HG03469 (cell line): ENCODE results near the gene GPX3.

Experiments used
- ATAC-seq: cut with Tn5 transposase; IDR thresholded peaks from one replicate; pipeline ENCODE4 v1.9.1; 2021; ENCODE audit warnings: mild to moderate bottlenecking, moderate library complexity, moderate number of reproducible peaks; ENCODE audit not compliant: unreplicated experiment

The GPX3 gene

GRCh38 chr5:151012862-151013261 is 7.5 kb upstream of the GPX3 start:
- no peak for ATAC-seq

DNA sequence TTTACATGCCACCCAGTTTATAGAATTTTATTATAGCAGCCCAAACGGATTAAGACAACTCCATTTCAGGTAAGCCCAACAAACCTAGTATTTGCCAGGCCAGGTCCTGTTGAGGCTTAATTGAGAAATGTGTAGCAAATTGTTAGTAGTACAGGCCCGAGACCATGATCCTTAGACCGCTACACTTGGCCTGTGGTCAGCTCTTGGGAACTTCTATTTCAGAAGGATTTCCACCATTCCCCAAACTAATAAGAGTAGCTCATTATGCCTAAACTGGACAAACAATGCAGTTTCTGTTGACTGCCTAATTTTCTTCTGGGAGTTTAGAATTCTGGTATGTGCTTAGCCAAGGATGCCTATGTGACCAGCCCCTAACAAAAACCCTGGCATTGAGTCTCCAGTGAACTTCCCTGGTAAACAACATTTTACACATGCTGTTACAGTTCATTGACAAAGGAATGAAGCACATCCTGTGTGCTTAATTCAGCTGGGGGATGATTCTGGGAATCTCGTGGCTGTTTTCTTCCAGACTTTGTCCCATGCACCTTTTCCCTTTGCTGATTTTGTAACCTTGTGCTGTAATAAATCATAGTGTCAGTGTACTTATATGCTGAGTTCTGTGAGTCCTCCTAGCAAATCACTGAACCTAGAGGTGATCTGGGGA is 5.6 kb upstream of the GPX3 start:
- ATAC-seq = no peak

DNA sequence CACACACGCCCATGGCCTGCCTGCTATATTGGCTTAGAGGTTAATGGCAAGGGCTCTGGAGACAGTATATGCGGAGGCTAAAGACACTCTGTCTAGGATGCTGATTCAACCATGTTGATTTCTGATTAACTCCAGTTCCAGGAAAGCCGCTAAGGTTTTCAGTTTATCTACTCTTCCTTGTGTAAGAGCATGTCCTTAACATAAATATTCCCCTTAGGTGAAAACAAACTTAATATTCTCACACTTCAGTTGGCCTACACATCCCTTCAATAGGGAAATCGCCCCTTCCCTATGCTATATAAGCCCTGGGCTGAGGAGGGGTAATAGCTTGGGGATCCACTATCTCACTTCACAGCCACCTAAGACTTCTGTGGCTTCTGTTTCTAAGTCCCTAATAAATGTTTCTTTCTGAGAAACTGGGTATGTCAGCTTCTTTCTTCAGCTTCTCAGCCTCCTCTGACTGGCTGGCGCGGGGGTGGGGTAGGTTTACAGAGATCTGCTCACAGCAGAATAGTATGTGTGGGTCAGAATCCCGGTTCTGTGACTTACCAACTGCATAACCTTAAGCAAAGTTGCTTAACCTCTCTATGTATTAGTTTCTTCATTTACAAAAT is 4.3 kb upstream of the GPX3 start:
- ATAC-seq = no peak

DNA sequence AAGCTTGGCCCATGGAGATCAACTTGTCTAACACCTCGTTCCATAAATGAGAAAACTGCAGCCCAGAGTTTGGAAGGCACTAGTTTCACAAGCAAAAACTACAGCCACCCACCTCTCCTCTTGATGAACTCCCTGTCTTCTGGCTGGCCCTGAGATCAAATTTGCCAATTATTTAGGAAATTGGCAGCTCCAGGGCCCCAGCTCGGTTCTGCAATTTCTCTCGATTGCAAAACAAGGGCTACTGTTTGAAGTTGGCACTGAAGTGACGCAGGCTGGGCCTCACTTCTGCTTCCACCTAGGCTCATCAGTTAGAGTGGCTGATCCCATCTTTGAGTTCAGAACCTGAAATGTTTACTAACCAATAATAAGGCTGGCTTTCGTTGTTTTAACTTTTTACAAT is 3.7 kb upstream of the GPX3 start:
- no peak for ATAC-seq

DNA sequence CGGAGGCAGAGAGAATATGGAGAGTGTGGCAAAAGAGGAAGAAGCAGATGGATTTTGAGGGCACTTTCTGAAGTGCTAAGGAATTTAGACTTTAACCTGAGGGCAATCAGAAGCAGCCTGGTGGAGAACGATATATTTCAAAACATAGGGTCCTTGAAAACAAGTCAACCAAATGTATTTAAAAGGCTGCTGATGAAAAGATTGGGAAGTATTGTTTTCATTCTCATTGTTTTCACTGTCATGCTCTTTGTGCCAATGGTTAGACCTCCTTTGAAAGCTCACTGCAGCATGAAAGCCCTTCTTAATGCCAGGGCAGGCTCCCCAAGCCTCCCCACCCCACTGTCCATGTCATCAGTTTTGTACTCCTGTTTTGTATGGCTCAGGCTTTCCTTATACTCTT is 2.5 kb upstream of the GPX3 start:
- ATAC-seq = no peak

- ATAC-seq = no peak
These were observed 1.5 kb upstream of the GPX3 start for GRCh38 chr5:151018846-151019245.

DNA sequence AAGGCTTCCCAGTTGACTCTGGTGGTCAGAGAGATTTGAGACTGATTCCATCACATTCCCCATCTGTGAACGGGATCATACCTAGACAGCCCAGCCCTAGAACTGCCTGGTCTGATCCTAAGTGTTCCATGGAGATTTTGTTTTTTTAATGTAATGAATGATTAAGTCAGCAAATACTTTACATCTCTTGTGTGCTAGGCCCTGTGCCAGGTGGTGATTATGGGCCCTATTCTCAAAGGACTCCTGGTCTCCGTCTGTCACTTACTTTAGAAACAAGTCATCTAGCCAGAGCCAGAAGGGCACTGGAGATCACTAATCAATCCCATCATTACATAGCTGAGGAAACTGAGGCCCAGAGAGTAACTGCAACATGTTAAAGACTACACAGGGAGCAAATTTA is 1.1 kb upstream of the GPX3 start:
- ATAC-seq = no peak

DNA sequence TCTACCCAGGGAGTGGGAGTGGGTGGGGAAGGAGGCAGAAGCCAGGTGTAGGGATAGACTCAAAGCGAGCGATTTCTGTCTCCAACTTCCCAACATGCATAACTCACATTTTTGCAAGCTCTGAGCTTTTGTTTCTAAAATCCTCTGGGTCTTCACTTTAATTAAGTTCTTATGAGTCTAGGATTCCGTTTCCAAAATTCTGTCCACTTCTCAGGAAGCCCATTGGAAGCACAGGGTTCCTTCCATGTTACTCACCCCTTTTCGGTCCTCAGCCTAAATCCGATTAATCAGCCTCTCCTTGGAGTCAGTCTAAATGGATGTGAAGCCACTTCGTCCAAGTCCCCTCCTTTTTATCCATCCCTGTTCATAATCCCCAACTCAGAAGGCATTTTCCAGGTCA is 1.4 kb downstream of the GPX3 start:
- ATAC-seq = no peak

DNA sequence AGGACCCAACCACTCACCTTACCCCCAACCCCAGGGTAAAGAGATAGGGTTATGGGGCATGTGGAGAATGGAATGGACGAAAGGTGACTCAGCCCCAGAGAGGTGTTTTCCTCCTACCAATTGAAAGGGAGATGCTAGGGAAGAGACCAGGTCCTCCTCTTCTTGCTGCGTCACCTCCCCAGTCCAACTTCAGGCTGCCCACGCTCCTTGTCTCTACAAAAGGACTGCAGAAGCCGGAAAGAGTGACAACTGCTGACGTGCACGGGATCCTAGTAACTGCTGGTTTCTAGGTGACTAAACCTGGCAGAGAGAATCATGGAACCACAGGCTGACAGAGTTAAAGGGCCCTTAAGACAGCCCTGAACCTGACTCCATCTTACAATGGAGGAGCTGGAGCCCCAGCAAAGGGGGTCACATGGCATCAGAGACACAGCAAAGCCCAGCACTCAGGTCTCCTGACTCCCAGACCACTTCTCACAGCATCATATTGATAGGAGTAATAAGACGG is 2.2 kb downstream of the GPX3 start:
- ATAC-seq = no peak

- ATAC-seq = no peak
These were observed 2.7 kb downstream of the GPX3 start for GRCh38 chr5:151023047-151023615.

- ATAC-seq = no peak
These were observed 3.3 kb downstream of the GPX3 start for GRCh38 chr5:151023651-151024050.

DNA sequence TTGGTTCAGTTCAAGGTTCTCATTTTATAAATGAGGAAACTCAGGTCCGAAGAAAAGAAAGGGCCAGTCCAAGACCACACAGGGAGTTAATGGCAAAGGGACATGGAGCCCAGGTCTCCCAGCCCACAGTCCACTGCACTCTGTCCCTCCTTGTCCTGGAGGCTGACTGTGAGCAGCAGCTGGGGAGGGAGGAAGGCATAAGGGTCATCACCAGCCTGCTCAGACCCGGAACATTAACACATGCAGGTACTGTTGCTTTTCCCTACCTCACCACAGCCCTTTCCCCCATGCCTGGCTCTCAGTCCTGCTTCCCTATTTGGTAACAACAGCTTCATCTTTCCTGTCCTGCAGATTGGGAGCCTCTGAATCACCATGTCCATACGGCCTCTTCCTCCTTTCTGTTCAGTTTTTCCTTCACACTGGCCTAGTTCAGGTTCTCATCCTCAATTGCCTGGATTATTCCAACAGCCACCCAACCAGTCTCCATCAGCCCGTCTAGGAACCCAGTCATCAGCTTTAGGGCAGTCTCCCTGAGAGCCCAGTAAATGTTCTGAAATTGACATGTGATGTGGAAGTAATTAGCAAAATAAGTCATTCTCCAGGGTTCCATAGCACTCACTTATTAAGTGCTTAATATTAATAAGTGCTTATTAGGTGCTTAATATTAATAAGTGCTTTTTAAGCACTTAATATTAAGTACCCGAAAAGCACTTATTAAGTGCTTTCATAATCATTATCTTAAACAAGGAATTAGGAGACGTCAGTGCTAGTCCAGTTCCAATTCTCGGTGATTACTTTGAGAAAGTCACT is 4.3 kb downstream of the GPX3 start:
- no peak for ATAC-seq

DNA sequence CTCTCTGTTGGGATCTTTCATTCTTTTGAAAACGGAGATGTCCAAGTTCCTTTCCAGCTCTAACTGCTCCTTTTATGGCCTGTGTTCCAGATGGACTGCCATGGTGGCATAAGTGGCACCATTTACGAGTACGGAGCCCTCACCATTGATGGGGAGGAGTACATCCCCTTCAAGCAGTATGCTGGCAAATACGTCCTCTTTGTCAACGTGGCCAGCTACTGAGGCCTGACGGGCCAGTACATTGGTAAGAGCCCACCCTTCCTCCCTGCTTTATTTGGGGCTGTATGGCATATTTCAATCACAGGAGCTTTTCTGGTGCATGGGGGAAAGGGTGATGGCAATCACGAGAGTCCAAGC is 4.8 kb downstream of the GPX3 start:
- no peak for ATAC-seq

GRCh38 chr5:151026088-151026487 is 5.7 kb downstream of the GPX3 start:
- no peak for ATAC-seq

- no peak for ATAC-seq
These were observed 6.3 kb downstream of the GPX3 start for GRCh38 chr5:151026679-151027078.

DNA sequence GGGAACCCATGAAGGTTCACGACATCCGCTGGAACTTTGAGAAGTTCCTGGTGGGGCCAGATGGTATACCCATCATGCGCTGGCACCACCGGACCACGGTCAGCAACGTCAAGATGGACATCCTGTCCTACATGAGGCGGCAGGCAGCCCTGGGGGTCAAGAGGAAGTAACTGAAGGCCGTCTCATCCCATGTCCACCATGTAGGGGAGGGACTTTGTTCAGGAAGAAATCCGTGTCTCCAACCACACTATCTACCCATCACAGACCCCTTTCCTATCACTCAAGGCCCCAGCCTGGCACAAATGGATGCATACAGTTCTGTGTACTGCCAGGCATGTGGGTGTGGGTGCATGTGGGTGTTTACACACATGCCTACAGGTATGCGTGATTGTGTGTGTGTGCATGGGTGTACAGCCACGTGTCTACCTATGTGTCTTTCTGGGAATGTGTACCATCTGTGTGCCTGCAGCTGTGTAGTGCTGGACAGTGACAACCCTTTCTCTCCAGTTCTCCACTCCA is 7.6 kb downstream of the GPX3 start:
- no peak for ATAC-seq

GRCh38 chr5:151028717-151029116 is 8.3 kb downstream of the GPX3 start:
- no peak for ATAC-seq

DNA sequence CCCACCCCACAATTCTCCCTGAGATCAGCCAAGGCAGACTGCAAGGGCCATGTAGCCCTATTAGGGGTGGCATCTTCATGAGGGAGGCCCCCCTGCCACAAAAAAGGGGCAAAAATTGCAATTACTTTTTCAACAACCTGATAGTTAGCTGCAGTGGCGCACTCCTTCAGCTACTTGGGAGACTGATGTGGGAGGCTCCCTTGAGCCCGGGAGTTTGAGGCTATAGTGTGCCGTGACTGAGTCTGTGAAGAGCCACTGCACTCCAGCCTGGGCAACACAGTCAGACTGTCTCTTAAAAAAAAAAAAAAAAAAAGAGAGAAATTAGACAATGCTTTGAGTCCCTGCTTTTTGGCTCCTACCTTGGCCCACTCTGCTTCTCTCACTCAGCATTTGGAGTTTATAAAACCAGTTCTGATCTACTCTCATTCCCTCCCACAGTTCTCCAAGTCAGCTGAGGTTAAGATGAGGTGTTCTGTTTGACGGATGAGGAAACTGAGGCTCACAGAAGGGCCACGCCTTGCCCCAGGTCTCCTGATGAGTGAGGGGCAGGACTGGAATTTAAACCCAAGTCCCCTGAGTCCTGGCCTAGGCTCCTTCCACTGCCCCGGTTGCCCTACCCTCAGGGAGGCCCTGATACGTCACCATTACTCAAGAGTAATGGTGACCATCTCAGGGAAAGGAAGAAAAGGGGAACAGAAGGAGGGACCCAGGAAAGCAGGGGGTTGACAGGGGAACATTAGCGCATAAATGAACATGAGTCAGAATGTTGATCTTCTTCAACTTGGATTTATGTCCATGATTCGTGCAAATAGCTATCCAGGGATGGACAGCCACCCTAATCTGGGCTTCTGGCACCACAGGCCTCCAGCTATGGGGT is 9.0 kb downstream of the GPX3 start:
- ATAC-seq = no peak

DNA sequence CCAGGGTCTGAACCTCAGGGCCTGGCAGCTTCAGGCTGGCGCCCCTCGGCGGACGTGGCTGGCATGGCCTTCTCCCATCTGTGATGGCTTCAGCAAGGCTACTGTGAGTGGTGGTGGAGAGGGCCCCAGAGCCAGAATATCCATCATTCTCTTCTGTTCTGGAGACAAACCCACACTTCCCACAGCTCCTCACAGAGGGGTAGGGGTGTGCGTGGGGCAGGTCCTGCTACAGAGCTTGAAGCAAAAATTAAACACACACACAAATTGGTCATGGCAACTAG is 9.6 kb downstream of the GPX3 start:
- no peak for ATAC-seq

DNA sequence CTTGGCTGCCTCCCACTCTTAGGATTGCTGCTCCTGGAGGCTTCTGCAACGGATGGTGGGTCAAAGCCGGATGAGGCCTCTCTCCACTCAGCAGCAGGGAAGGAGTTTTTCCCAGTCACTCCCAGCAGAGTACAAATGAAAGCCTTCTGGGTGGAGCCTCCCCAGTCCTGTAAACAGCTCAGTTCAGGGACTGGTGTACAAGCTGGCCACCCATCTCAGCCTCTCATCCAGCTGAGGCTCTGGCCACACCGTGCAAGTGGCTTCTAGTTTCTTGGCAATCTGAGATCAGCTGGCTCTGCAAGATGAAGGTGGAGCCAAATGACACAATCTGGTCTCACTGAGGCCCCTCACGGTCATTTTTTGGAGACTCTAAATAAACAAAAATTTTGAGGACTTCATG is 10.0 kb downstream of the GPX3 start:
- ATAC-seq = no peak

DNA sequence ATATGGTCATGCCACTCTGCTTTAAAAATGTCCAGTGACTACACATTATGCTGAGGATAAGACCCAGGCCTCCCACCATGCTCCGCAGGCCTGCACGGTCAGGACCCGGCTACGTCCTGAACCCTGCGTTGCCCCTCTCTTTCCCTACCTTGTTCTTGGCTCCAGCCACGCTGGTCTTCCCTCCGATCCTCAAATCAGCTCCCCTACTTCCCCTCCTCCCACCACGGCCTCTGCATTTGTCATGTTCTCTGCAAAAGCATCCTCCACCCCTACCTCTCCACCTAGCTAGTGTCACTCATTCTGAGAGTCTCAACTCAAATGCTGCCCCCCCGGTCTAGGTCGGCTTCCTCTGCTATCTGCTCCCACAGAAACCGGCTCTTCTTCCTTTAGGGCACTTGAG is 11.2 kb downstream of the GPX3 start:
- no peak for ATAC-seq
